ENCODE data around the gene SNAPC2.

Gene SNAPC2

DNA sequence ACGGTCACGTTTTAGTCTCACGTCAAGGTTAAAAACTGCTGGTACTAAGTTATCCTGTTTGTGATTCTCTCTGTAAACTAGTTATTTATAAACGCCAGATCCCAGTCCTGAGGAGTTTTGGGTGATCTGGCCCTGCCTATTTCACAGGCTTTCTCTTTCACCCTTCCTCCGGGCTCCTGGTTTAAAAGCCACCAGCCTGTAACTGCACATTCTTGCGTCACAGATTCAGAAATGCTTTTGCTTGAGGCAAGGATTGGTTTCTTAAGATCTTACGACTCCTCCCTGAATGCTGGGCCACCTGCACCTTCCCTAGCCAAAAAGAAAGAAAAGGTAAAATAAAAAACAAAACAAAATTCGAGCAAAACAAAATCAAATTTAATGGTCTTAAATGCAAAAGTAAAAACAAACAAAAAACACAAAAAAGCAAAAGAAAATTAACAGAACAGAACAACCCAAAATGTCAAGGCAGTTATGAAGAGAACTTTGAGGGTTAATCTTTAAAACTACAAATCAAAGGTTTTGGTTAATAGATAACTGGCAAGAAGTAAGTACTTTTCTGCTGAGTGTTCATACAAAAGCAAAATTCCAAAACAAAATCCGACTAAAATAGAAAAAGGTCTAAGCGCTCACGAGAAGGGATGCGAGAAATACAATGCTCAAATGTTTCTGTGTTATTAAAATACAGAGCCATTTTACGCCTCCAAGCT lies 41.9 kb downstream of the SNAPC2 start:
- no peak overlapping the region for H3K27ac ChIP-seq
- TF ChIP-seq, protein P1, sequence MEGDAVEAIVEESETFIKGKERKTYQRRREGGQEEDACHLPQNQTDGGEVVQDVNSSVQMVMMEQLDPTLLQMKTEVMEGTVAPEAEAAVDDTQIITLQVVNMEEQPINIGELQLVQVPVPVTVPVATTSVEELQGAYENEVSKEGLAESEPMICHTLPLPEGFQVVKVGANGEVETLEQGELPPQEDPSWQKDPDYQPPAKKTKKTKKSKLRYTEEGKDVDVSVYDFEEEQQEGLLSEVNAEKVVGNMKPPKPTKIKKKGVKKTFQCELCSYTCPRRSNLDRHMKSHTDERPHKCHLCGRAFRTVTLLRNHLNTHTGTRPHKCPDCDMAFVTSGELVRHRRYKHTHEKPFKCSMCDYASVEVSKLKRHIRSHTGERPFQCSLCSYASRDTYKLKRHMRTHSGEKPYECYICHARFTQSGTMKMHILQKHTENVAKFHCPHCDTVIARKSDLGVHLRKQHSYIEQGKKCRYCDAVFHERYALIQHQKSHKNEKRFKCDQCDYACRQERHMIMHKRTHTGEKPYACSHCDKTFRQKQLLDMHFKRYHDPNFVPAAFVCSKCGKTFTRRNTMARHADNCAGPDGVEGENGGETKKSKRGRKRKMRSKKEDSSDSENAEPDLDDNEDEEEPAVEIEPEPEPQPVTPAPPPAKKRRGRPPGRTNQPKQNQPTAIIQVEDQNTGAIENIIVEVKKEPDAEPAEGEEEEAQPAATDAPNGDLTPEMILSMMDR (IDR thresholded peaks at IDR 0.05): no peak
- DNase-seq (ENCODE audit: low spot score): no peak
- H3K4me3 ChIP-seq: no peak overlapping the region

DNA sequence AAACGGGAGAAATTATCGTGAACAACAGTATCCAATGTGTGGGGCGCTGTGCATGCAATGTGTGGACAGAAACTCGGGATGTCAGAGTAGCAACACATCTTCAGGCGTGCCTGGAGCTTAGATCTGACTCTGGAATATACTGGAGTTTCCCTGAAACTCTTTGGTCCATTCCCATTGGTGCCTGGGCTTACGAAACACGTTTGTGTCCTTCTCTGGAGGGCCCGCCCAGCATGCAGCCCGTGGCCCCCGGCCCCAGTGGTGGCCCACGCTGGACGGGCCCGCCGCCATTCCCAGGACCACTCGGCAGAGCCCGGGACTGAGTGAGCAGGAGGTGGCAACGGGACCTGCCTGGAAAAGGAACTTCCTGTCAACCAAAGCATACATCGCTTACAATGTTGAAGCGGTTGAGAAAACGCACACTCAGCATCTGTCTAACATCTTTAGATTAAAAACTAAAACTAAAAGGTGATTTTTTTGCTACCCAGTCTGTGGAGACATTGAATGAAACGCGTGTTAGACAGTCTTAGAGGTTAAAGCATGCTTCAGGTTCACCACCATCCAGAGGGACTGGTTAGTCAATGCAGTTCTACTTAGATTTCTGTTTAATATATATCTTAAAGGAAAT lies 42.6 kb downstream of the SNAPC2 start:
- TF ChIP-seq, protein P1 (IDR thresholded peaks at IDR 0.05): no peak
- no peak for DNase-seq (ENCODE audit: low spot score)
- Histone ChIP-seq H3K27ac (no peak overlapping the region), H3K4me3 (no peak overlapping the region)

DNA sequence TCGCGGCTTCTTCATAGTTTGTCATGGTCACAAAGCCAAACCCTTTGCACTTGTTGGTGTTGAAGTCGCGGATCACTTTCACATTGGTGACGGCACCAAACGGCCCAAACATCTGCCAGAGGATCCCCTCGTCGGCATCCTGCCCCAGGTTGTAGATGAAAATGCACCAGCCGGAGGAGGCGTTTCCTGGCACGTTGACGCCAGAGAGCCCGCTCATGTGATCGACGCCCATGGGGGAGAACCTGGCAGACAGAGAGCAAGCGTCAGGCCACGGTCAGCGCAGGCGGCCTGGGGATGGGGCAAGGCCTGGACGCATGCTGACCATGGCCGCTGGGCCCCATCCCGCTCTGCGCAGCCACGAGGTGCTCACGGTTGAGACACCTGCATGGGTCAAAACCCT lies 43.4 kb downstream of the SNAPC2 start:
- Histone ChIP-seq H3K27ac (no peak overlapping the region), H3K4me3 (no peak overlapping the region)
- TF ChIP-seq, protein P1 (IDR thresholded peaks at IDR 0.05): no peak
- DNase-seq (ENCODE audit: low spot score): no peak

DNA sequence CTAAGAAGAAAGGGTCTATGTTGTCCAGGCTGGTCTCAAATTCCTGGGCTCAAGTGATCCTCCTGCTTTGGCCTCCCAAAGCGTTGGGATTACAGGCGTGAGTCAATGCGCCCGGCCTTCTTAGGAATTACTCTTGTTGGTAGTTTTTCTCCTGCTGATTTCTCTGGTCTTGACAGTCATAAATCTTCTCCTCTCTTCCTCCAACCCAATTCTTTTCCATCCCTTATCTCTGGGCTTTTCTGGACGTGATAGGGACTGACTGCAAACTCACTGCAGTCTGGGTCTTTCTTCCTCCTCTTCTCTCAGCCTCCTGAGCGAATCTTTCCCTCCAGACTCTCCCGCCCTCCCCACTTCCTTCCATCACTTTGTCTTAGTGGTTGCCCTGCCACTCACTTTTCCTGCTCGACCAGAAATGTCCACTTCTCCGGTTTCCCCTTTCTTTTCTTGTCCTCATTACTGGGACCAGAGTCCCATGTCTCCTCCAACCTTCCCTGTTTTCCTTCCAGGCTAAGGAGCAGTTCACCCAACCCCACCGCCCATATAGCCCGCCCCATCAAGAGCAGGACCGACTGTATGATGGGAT lies 45.2 kb downstream of the SNAPC2 start:
- H3K27ac ChIP-seq: no peak overlapping the region
- TF ChIP-seq, protein P1 (IDR thresholded peaks at IDR 0.05): no peak

DNA sequence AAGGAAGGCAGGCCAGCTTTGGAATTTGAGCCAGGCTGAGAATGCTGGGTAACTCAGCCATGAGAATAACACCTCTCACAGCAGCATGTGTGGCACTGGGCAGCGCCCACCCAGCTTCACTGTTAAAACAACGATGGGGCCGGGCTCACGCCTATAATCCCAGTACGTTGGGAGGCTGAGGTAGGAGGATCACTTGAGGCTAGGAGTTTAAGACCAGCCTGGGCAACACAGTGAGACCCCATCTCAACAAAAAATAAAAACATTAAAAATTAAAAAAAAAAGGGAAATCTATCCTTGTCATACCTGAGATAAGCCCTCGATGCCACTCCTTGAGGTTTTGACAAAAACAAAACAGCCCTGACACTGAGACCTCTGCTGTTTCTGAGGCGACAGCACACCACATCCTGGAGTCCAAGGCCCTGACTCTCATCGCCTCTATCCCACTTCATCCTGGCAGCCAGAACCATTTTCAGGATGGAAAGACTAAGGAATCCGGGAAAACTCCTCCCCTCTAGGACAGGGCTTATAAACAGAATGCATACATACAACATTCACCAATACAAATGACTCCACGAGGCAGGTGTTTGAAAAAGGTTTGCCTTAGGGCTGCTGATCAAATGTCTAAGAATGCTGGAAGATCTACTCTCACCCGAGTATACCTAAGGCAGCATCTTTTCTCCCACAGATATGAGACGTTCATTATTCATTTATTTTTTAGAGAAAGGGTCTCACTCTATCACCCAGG lies 46.0 kb downstream of the SNAPC2 start:
- no peak for DNase-seq (ENCODE audit: low spot score)
- Histone ChIP-seq H3K27ac (no peak overlapping the region), H3K4me3 (no peak overlapping the region)
- TF ChIP-seq, protein P1 (IDR thresholded peaks at IDR 0.05): no peak

More for the DNA sequence above, 45.2 kb downstream of the SNAPC2 start:
- no peak for DNase-seq (ENCODE audit: low spot score)
- no peak overlapping the region for H3K4me3 ChIP-seq

DNA sequence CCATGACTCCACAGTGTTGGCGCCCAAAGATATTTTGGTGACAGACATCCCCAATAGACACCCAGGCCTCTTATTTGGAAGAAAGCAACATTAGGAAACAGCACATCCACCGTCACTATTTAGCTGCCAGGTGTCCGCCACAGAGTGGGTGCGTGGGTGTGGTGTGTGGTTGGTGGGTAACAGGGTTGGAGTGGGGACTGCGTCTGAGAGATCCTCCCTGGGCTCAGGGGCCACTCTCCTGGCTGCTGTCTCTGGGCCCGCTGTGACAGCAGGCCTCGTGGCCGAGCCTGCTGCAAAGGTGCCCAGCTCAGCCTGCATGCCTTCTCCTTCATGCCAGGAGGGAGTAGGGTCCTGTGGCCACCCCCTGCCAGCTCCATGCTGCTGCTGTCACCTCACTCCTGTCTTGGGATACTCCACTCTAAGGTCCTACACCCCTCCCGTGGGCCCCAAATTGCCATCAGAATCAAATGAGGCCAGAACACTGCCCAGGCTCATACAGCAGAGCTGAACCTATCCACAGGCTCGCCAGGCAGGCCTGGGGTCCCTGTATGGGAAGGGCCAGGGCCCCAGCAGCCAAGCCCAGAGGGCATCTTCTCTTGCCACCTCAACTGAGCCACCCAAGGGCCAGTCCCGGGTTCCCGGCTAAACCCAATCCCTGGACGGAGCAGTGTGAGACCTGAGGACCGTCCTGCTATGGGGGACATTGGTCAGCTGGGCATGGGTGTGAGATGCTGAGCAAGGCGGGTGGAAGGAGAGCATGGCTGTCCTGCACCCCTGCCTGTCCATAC lies 48.1 kb downstream of the SNAPC2 start:
- DNase-seq (ENCODE audit: low spot score): no peak
- H3K4me3 ChIP-seq: no peak overlapping the region
- TF ChIP-seq, protein P1 (IDR thresholded peaks at IDR 0.05): no peak
- no peak overlapping the region for H3K27ac ChIP-seq

Measured in coronary artery (tissue), 2 donors.